Measurements from ENCODE around the gene PLEKHH2.
"Not testable (repeated sequence)": the region's sequence is repeated elsewhere in the genome, so short reads cannot be mapped to it uniquely, and the experiment has no call there.

The PLEKHH2 gene

DNA sequence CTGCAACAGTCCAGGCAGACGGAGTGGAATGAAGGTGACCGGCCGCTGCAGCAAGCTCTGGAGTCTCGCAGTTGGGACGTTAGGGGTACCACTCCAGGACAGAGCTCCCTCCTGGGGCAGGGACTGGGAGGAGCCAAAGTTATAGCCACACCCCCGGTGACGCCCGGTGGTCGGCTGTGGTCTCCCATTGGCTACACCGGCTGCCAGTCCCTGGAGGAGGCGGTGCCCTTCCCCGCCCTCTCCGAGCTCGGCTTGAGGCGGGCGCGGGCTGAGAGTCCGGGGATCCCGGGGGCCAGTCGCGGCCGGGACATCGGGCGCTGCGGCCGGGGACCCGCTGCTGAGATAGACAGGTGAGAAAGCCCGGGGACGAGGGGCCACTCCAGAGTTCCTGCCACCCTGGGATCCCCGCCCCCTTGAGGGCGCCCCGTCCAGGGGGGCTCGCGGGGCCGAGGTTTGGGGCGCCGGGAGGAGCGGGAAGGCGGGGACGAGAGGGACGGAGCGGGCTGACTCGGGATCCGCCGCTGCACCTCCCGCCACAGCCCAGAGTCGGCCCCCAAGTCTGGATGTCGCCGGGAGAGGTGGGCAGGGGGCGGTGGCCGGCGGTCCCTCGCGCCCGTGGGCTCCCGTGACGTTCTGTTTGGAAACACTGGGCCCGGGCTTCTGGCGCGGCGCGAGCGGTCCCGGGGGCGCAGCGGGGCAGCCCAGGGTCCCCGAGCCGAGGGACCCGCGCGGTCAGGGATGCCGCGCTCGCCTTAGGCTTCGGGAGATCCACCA lies at the start of gene PLEKHH2:
TSS of gene PLEKHH2 (plus strand) at position 231 of the 774 bp plus-strand sequence. CDS start 7,414 bp downstream, outside the sequence.
- DNase-seq (ENCODE audit: low read depth in 2 of 2) = peak; percentile 70 to 73

DNA sequence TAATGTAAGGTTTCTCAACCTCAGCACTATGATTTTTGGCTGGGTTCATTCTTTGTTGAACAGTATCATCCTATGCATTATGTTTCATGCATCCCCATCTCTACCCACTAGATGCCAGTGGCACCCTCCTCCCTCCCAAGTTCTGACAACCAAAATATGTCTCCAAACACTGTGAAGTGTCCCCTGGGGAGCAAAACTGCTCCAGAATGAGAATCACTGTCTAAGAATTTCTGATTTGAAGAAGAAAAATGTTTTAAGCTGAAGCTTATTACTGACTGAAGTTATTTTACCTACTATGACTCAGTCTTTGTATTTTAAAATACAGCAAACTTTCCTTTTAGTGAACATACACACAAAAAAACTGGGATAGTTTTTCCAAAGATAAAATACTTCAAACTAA lies 44.6 kb upstream of the PLEKHH2 start:
- no peak for DNase-seq (ENCODE audit: low read depth in 2 of 2)

DNA sequence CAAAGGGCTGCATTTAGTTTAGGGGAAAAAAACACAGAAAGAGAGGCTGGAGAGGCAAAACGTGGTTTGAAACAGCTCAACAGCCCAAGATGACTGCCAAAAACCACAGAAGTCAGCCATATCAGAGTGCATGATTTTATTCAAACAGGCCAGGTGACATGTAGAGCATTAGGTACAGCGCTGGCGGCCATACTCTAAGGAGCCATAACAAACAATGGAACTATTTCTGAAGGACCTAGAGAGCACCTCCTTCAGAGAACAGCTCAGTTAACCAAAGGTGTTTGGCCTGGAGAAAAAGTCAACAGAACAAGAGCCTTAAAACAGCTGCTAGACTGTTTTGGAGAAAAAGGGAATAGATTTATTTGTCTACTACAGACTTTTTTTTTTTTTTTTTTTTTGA lies 43.8 kb upstream of the PLEKHH2 start:
- no peak for DNase-seq (ENCODE audit: low read depth in 2 of 2)

DNA sequence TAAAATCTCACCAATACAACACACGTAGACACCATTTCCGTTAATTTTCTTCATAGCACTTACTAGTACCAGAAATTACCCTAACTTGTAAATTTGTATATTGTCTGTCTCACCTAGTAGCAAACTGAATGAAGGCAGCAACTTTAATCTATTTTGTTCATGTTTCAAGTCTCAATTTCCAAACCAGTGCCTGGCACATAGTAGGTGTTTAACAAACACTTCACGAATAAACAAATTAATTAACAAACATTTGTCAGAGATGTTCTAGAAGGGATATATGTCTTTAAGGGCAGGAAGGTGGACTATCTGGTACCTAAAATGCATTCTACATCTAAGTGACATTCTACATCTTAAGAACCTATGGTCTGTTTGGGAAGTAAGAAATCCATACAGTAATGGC lies 42.2 kb upstream of the PLEKHH2 start:
- no peak for DNase-seq (ENCODE audit: low read depth in 2 of 2)

DNA sequence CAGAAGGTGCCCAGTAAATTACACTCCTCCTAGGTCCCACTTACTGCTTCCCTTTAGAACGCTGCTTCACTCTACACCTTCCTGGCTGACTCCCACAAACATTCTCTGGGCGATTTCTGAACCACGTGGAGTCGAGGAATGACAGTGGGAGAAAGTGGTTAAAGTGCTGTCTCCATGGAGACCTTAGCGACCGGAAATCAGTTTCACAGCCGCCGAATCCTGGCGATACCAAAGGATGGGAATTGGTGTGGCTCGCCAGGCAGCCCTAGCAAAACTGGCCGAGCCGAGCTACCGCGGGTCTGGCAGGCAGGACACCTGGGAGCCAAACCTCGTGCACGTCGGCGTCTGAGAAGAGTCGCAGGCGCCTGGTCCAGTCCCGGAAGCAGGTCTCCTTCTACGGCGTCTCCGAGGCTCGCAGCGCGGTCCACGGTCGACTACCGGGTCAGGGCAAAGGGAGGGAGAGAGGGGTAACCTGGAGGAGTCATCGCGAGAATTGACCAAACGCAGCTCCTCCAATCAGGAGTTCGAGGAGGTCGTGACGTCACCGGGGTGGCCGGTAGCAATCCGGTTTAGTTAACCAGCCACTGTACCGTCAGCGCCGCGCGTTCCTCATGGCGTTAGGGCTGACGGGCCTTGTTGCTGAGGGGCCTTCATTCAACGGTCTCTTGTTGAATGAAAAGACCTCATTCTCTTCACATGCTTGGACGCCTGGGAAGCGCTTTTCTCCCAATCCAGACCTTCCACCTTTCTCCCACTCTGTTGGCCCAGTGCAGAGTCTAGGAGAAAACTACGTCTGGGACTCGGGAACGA lies 41.3 kb upstream of the PLEKHH2 start, which contains the start of gene THADA:
TSS of gene THADA (minus strand) at position 436 of the 810 bp plus-strand sequence. CDS start 3,646 bp downstream, outside the sequence.
- DNase-seq (ENCODE audit: low read depth in 2 of 2) = peak; percentile 90 to 97

DNA sequence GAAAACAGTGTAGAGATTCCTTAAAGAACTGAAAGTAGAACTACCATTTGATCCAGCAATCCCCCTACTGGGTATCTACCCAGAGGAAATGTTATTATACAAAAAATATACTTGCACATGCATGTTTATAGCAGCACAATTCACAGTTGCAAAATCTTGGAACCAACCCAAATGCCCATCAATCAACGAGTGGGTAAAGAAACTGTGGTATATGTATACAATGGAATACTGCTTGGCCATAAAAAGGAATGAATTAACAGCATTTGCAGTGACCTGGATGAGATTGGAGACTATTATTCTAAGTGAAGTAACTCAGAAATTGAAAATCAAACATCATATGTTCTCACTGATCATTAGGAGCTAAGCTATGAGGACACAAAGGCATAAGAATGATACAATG lies 36.5 kb upstream of the PLEKHH2 start:
- DNase-seq (ENCODE audit: low read depth in 2 of 2) = not testable (repeated sequence)

DNA sequence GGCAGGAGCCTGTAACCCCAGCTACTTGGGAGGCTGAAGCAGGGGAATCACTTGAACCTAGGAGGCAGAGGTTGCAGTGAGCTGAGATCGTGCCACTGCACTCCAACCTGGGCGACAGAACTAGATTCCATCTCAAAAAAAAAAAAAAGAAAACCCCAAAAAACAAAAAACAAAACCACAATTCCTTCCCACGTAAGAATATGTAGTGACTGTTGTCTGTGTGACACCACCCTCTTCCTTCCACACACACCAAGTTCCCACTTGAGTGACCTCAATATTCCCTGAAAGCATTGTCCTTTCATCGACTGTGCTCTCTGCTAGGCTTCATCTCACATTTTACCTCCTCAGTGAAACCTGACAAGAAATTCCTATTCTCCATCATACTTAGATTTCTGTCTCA lies 32.4 kb upstream of the PLEKHH2 start:
- no peak for DNase-seq (ENCODE audit: low read depth in 2 of 2)

DNA sequence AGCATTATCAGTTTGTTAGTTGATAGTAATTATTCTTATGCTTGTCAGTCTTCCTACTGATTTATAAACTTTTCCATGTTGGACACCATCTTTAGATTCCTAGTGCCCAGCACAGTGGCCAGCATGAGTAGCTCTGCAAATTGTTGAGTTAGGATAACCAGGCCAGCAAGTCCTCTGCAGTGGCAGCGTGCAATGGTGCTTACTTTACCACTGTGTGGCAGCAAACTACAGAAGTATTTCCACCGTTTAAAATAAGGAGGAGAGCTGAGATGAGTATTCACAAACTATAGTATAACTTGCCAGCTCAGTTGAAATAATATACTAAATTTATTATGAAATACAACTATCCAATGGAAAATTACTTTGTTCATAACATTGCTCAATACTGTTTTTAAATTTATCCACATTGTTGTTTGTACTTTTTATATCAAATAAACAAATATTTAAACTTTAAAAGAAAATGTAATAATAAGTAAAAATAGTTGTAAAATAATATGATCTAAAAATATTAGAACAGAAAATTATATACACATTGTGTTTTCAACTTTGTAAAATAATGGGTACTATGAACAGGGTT lies 31.9 kb upstream of the PLEKHH2 start:
- DNase-seq (ENCODE audit: low read depth in 2 of 2) = no peak

DNA sequence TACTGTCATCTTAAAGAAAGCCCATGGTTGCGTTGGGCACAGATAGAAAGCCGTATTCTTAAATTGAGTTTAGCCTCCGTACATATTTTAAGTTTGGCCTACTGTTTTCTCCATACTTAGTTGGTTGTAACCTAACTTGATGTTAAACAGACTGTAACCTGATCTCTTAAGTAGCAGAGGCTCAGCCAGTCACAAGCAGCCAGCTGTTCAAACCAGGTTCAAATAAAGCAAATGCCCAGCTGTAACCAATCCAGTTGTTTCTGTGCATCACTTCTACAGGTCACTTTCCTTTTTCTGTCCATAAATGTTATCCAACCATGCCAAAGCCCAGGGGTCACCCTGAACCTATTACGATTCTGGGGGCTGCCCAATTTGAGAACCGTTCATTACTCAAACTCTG lies 31.2 kb upstream of the PLEKHH2 start:
- no peak for DNase-seq (ENCODE audit: low read depth in 2 of 2)

DNA sequence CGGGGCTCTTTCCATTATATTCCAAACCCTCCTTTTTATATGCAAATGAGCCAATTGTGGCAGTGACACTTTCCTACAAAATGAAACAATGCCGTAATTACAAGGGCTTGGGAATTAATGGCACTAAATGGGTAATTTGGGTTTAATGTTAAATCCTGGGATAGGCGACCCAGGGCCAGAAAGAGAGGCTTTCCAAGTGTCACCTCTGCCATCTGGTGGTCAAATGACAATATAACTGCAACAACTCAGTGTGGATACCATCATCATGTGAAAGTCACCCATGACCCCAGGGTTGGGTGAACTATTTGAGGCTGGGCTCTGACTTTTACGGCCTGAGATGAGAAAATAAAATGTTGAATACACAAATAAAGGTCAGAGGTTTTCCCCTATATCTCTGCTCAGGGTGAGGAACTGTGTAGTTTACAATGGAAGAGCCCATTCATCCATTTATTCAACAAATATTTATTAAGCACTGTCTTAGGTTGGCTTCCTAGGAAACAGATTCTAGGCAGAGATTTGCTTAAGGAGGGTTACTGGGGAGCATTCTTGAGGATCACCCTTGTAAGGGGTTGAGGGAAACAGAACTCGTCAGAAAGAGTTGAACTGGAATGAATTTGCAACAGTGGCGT lies 27.7 kb upstream of the PLEKHH2 start:
- no peak for DNase-seq (ENCODE audit: low read depth in 2 of 2)

DNA sequence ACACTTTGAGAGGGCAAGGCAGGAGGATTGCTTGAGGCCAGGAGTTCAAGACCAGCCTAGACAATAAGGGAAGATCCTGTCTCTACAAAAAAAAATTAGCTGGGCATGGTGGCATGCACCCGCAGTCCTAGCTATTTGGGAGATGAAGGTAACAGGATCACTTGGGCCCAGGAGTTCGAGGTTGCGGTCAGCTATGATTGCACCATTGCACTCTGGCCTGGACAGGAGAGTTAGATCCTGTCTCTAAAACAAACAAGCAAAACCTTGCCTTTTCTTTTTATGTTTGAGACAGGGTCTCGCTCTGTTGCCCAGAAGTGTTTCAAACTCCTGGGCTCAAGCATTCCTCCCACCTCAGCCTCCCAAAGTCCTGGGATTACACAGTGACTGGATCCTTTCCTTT lies 26.7 kb upstream of the PLEKHH2 start:
- DNase-seq (ENCODE audit: low read depth in 2 of 2) = no peak

DNA sequence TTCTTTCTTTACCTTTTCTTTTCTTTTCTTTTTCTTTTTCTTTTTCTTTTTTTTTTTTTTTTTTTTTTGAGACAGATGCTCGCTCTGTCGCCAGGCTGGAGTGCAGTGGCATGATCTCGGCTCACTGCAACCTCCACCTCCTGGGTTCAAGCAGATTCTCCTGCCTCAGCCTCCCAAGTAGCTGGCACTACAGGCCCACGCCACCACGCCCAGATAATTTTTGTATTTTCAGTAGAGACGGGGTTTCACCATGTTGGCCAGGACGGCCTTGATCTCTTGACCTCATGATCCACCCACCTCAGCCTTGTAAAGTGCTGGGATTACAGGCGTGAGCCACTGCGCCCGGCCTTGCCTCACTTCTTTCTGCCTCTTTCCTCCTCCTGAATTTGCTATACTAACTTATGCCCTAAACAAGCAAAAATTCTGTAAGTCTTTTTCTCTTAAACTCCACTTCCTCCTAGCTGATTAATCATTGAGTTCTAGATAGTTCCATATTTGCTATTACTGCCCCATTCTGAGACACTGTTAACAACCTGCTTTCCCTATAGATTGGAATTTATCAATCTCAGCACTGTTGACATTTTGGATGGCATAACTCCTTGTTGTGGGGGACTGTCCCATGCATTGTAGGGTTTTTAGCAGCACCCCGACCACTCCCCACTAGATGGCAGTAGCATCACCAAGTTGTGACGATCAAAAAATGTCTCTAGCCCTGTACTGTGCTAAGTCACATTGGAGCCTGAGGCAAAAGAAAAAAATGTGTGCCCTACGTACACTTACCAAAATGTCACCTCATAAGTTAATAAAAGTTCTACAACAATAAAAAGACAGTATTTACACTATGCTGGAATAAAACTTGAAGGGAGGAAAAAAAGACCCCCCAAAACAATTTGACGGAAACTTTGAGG lies 24.8 kb upstream of the PLEKHH2 start:
- DNase-seq (ENCODE audit: low read depth in 2 of 2) = peak; percentile 26 to 52

DNA sequence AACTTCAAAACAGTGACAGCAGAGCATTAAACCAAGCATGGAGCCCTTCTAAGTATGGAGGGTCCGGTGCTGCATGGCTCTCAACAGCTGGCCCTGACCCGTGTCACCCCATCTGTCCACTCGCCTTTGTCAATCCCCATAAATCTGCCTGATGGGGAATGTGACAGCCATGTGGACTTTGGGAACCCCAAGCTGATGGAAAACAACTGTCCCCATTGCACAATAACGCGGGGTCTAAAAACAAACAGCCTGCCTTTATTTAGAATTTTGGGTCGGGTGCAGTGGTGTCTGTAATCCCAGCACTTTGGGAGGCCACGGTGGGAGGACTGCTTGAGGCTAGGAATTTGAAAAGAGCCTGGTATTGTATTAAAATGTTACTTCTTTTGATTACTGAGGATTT lies 24.1 kb upstream of the PLEKHH2 start:
- DNase-seq (ENCODE audit: low read depth in 2 of 2) = no peak

DNA sequence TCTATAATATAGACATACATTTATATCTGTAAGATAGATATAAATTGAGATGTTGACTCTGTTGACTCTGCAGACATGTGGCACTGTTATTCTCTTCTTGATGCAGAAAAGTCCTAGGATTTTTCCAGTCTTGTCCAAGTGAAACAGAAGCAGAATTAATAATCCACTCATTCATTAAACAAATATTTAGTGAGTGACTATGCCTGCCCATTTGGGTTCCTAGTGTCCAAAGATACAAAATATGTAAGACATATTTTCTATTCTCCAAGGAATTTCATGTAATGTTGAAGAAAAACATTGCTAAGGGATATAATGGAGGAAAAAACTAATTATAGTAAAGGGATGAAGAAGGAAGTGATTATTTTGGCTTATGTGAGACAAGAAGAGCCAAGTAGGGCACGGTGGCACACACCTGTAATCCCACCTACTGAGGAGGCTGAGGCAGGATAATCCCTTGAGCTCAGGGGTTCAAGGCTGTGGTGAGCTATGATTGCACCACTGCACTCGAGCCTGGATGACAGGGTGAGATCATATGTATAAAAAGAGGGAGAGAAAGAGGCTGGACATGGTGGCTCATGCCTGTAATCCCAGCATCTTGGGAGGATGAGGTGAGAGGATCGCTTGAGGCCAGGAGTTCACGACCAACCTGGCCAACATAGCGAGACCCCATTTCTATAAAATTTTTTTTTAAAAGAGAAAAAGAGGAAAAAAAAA lies 19.9 kb upstream of the PLEKHH2 start:
- DNase-seq (ENCODE audit: low read depth in 2 of 2) = no peak

DNA sequence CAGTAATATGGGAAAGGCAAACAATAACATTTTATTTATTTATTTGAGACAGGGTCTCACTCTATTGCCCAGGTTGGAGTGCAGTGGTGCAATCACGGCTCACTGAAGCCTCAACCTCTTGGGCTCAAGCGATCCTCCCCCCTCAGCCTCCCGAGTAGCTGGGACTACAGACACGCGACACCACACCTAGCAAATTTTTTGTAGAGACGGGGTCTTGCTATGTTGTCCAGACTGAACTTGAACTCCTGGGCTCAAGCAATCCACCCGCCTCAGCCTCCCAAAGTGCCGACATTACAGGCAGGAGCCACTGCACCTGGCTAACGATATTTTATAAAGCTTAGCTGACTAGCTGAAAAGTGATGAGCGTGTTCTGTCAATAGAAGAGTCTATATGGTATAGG lies 17.5 kb upstream of the PLEKHH2 start:
- no peak for DNase-seq (ENCODE audit: low read depth in 2 of 2)

DNA sequence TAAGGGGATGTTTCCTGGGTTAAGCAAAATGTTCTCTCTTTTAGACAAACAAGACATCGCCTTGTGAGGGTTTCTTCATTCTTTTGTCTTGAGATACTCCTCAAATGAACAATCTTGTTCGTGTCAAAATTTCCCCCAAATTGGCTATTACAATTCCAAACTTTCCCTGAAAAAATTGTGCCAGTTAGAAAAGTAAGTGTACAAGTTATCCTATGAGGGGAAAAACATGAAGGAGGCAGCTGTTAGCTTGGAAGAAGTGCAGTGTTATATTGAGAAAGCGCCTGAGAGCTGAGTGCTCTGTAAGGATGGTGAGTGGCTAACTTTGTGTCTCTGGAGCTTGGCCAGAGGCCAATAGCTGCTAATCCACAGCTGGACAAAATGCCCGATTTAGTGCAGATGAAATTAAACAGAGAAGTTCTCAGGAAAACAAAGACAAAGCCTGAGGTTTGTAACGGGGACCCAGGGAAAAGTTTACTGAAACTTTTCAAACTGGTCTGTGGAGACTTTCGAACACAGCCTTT lies 14.1 kb upstream of the PLEKHH2 start:
- DNase-seq (ENCODE audit: low read depth in 2 of 2) = no peak

DNA sequence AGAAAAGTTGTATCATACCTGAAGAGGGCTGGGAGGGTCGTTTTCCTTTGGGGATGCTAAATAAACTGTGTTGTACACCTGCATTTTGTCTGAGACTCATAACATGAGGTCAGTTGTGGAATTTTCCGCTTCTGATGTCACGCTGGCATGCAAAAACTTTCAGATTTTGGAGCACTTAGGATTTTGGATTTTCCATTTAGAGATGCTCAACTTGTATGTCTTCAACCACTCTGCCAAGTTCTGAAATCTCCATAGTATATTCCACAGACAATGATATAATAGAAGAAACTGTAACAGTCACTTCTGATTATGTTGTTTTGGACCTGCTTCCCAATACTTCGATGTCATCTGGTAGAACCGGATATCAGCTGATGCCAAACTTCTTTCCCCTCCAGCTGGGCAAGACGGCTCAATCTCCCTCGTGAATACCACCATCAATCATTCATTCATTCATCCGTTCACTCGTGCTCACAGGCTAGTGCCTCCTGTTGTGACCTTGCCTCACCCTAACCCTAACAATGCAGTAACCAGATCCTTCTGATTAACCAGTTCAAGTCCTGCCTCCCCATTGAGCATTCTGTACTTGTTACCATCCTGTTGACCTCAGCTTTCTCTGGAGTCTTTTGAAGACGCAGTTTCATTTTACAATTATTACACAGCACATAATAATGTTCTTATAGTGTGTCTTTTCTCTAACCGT lies 5.3 kb upstream of the PLEKHH2 start:
- DNase-seq (ENCODE audit: low read depth in 2 of 2) = no peak

DNA sequence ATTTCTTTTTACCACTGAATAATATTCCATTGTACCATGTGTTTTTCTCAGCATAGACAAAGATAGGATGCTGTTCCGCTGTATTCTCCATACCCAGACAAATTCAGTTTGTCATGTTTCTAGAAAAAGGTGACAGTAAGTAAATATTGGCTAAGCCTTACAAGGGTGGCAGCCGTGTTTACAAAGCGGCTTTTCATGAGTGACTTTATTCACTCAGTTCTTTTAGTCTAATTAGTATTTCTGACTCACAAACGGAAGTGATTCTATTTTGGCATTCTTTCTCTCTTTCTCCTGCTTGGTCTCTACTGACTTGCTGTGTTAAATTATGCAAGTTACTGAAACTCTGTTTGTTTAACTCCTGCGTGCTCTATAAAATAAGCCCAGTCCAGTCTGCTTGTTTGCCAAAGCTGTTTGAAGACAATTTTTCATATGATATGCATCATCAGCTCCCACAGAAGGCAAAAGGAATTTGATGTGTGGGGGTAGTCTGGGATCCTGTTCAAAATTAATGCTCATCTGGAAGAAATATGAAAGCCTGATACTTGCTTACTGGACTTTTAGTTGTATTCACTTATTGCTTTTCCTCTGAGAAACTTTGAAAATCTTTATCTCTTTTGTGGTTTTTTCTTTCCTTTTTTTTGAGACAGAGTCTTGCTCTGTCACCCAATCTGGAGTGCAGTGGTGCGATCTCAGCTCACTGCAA lies 2.3 kb upstream of the PLEKHH2 start:
- no peak for DNase-seq (ENCODE audit: low read depth in 2 of 2)

DNA sequence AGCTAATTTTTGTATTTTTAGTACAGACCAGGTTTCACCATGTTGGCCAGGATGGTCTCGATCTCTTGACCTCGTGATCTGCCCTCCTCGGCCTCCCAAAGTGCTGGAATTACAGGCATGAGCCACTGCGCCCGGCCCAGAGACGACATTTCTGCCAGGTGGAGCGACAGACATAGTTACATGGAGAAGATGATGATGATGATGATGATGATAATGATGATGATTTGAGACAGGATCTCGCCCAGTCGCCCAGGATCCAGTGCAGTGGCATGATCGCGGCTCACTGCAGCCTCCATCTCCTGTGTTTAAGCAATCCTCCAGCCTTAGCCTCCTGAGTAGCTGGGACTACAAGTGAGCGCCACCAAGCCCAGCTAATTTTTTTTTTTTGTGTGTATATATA lies 907 bp upstream of the PLEKHH2 start:
- DNase-seq (ENCODE audit: low read depth in 2 of 2) = not testable (repeated sequence)

Data from stimulated activated CD8-positive, alpha-beta memory T cell treated with anti-CD3 and anti-CD28 coated beads, Interleukin-15, amount 100 ng/mL, for 4 hours (primary cell).